Astrocyte (in vitro differentiated cells and primary cell): ENCODE results near the gene LSM4.

Source experiments
- CTCF ChIP-seq: IDR thresholded peaks from 2 replicates; pipeline ENCODE4 v1.5.1; 2011; ENCODE audit warnings: low read depth, mild to moderate bottlenecking, inconsistent platforms, low read length, moderate library complexity; ENCODE audit not compliant: insufficient read depth
- EZH2 ChIP-seq: IDR thresholded peaks from 2 replicates; pipeline ENCODE4 v1.6.1; 2012; ENCODE audit warnings: mild to moderate bottlenecking, low read length, inconsistent platforms; ENCODE audit not compliant: insufficient read depth

GRCh38 chr19:18308948-18309325, 13.9 kb downstream of the LSM4 start:
- TF ChIP-seq CTCF (no peak), EZH2 (no peak)
